ENCODE data around the gene AMOT.

Gene AMOT

GRCh38 chrX:112851161-112851779 lies 10.6 kb upstream of the AMOT start:
- Histone ChIP-seq H3K4me3 (ENCODE audit: severe bottlenecking) (no peak overlapping the region), H3K9me3 (ENCODE audit: severe bottlenecking) (no peaks in the 10 kb centered on the region), H3K27me3 (ENCODE audit: insufficient read depth, poor library complexity, severe bottlenecking) (no peaks in the 10 kb centered on the region), H3K36me3 (ENCODE audit: low read depth) (no peaks in the 10 kb centered on the region), H3K4me1 (ENCODE audit: insufficient read depth, poor library complexity, severe bottlenecking) (no peaks in the 10 kb centered on the region), H3K27ac (ENCODE audit: poor library complexity, severe bottlenecking) (no peak overlapping the region)
- TF ChIP-seq CTCF (IDR thresholded peaks at IDR 0.05; ENCODE audit: poor library complexity, severe bottlenecking) = no peak
- DNase-seq (ENCODE audit: low spot score) (no peak), ATAC-seq (ENCODE audit: low read depth) (no peak)

GRCh38 chrX:112849016-112849415 lies 8.4 kb upstream of the AMOT start:
- Histone ChIP-seq H3K9me3 (ENCODE audit: severe bottlenecking) (no peaks in the 10 kb centered on the region), H3K4me1 (ENCODE audit: insufficient read depth, poor library complexity, severe bottlenecking) (no peaks in the 10 kb centered on the region), H3K27ac (ENCODE audit: poor library complexity, severe bottlenecking) (no peak overlapping the region), H3K4me3 (ENCODE audit: severe bottlenecking) (no peak overlapping the region), H3K27me3 (ENCODE audit: insufficient read depth, poor library complexity, severe bottlenecking) (no peaks in the 10 kb centered on the region), H3K36me3 (ENCODE audit: low read depth) (no peaks in the 10 kb centered on the region)
- no peak for DNase-seq (ENCODE audit: low spot score)
- no peak for TF ChIP-seq CTCF (IDR thresholded peaks at IDR 0.05; ENCODE audit: poor library complexity, severe bottlenecking)
- ATAC-seq (ENCODE audit: low read depth) = no peak

DNA sequence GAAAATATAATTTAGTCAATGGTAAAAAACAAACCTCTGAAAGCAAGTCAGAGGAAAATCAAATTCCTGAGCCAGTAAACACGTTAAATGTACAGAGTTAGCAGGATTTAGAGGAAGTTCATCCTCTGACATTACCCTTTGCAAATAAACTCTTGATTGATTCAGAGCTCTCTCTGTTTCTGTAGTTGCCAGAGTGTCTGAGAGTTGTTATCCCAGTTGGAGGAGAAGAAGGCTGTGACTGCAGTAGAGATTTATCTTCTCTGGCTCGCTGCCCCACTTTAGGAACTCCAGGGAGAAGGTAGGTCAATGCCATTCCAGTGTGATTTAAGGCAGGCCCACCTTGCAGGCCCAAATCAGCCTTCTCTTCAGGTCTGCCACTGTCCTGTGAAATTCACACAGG lies 6.2 kb upstream of the AMOT start:
- no peak overlapping the region for H3K4me3 ChIP-seq (ENCODE audit: severe bottlenecking)
- H3K27me3 ChIP-seq (ENCODE audit: insufficient read depth, poor library complexity, severe bottlenecking) = no peaks in the 10 kb centered on the region
- H3K4me1 ChIP-seq (ENCODE audit: insufficient read depth, poor library complexity, severe bottlenecking) = no peaks in the 10 kb centered on the region
- no peaks in the 10 kb centered on the region for H3K36me3 ChIP-seq (ENCODE audit: low read depth)
- no peaks in the 10 kb centered on the region for H3K9me3 ChIP-seq (ENCODE audit: severe bottlenecking)
- DNase-seq (ENCODE audit: low spot score) = no peak
- no peak overlapping the region for H3K27ac ChIP-seq (ENCODE audit: poor library complexity, severe bottlenecking)
- ATAC-seq (ENCODE audit: low read depth) = no peak
- no peak for TF ChIP-seq CTCF (IDR thresholded peaks at IDR 0.05; ENCODE audit: poor library complexity, severe bottlenecking)

DNA sequence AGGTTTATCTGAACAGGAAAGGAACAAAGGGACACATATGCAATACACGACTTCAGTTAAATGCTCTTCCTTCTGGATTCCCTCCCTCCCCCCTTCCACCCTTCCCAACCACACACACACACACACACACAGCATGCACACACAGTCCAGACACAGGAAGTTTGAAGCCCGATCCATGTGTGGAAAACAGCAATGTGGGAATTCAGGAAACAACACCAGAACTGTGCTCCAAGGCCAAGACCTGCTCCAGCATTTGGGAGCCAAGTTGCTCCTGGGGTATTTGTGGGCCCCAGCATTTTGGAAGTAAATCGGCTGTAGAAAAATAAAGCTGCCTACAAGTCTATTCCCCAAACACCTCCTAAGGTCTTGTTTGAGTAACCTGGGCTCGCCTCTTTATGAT lies 5.6 kb upstream of the AMOT start:
- no peak overlapping the region for H3K27ac ChIP-seq (ENCODE audit: poor library complexity, severe bottlenecking)
- H3K36me3 ChIP-seq (ENCODE audit: low read depth) = no peaks in the 10 kb centered on the region
- no peak for TF ChIP-seq CTCF (IDR thresholded peaks at IDR 0.05; ENCODE audit: poor library complexity, severe bottlenecking)
- H3K27me3 ChIP-seq (ENCODE audit: insufficient read depth, poor library complexity, severe bottlenecking) = no peaks in the 10 kb centered on the region
- H3K4me3 ChIP-seq (ENCODE audit: severe bottlenecking) = no peak overlapping the region
- H3K9me3 ChIP-seq (ENCODE audit: severe bottlenecking) = no peaks in the 10 kb centered on the region
- ATAC-seq (ENCODE audit: low read depth) (no peak), DNase-seq (ENCODE audit: low spot score) (no peak)
- no peaks in the 10 kb centered on the region for H3K4me1 ChIP-seq (ENCODE audit: insufficient read depth, poor library complexity, severe bottlenecking)

DNA sequence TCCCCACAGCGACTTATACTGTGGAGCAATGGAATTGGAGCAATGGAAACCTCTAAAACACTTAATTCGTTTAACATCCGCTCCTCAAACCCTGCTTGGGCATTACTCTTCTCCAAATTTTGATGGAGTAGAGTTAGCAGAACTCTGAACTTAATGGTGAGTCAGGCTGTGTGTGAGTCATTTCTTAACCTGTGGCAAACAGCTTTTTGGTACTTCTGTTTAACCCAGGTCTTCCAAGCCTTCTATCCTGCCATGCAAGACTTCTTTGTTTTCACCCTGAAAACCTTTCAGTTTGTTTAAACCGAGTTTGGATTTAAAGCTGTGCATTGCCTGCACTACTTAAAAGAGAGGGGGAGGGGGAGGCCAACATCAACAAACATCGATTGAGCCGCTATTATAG lies 3.6 kb upstream of the AMOT start:
- no peak for DNase-seq (ENCODE audit: low spot score)
- Histone ChIP-seq H3K4me3 (ENCODE audit: severe bottlenecking) (no peak overlapping the region), H3K27me3 (ENCODE audit: insufficient read depth, poor library complexity, severe bottlenecking) (no peaks in the 10 kb centered on the region), H3K36me3 (ENCODE audit: low read depth) (no peaks in the 10 kb centered on the region), H3K9me3 (ENCODE audit: severe bottlenecking) (no peaks in the 10 kb centered on the region), H3K27ac (ENCODE audit: poor library complexity, severe bottlenecking) (no peak overlapping the region), H3K4me1 (ENCODE audit: insufficient read depth, poor library complexity, severe bottlenecking) (no peaks in the 10 kb centered on the region)
- TF ChIP-seq CTCF (IDR thresholded peaks at IDR 0.05; ENCODE audit: poor library complexity, severe bottlenecking) = no peak
- ATAC-seq (ENCODE audit: low read depth) = no peak

All from RWPE2 (cell line).